ENCODE results near the gene ZNF574.
"Not testable (repeated sequence)": the region's sequence is repeated elsewhere in the genome, so short reads cannot be mapped to it uniquely, and the experiment has no call there.

Gene ZNF574

GRCh38 chr19:42075616-42076379 lies at the start of gene ZNF574:
Gene ZNF574 (plus strand): TSS chr19:42076166. CDS start chr19:42078607, 2,441 bp downstream.
- peak; percentile 98 for DNase-seq (ENCODE audit: low read depth)
- peak within 1 kb of the TSS; percentile 68 for H3K4me3 ChIP-seq (ENCODE audit: low read depth, low read length)

GRCh38 chr19:42028304-42029216 lies 47.4 kb upstream of the ZNF574 start:
- no peak for DNase-seq (ENCODE audit: low read depth)

DNA sequence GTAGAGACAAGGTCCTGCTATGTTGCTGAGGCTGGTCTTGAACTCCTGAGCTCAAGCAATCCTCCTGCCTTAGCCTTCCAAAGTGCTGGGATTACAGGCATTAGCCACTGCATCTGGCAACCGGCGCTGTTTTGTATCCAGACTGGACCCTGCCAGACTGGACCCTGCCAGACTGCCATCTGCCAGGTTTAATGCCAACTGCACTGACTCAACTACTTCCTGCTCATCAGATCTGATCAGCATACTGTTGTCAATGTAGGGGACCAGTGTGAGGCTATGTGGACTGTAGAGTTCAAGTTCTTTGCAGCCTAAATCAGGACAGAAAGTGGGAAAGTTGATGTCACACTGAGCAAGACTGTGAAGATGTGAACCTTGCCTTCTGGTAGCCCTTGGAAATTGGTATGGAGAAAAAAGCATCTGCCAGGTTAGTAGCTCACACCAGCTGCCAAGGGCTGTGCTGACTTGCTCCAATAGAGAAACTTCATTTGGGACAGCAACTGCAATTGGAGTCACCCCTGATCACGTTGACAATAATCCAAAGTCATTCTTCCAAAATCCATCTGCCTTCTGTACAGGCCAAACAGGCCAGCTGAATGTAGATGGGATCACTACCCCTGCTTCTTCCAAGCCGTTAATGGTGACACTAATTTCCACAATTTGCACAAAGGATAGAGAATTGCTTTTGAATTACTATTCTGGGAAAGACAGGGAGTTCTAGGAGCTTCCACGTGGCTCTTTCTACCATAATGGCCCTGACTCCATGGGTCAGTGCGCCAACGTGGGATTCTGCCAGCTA lies 45.1 kb upstream of the ZNF574 start:
- no peak for DNase-seq (ENCODE audit: low read depth)
- H3K4me3 ChIP-seq (ENCODE audit: low read depth, low read length) = no peak overlapping the region

More at GRCh38 chr19:42028304-42029216, 47.4 kb upstream of the ZNF574 start:
- H3K4me3 ChIP-seq (ENCODE audit: low read depth, low read length) = no peak overlapping the region

- H3K4me3 ChIP-seq (ENCODE audit: low read depth, low read length) = no peak overlapping the region
- DNase-seq (ENCODE audit: low read depth) = no peak
Measured at GRCh38 chr19:42032431-42032830, 43.5 kb upstream of the ZNF574 start.

- no peak overlapping the region for H3K4me3 ChIP-seq (ENCODE audit: low read depth, low read length)
- no peak for DNase-seq (ENCODE audit: low read depth)
Measured at GRCh38 chr19:42033413-42033812, 42.6 kb upstream of the ZNF574 start.

GRCh38 chr19:42034640-42035391 lies 41.1 kb upstream of the ZNF574 start:
- peak; percentile 24 for DNase-seq (ENCODE audit: low read depth)
- not testable (repeated sequence) for H3K4me3 ChIP-seq (ENCODE audit: low read depth, low read length)

DNA sequence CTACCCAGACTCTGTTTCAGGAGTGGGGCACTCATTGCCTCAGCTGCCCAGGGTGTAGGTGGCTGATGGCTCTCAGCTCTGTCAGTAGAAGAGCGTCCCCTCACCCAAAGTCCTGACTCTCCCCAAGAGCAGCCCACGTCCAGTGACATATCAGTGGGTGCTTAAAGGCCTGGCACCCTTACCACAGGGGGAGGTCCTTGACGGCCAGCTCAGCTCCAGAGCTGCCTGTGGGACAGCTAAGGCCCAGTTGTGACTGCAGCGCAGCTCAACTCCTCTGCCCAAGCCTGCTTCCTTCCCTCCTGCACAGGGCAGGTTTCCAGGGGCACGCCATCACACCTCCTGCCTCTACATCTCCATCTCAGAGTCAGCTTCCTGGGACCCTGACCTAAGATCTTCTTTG lies 38.3 kb upstream of the ZNF574 start:
- no peak for DNase-seq (ENCODE audit: low read depth)
- H3K4me3 ChIP-seq (ENCODE audit: low read depth, low read length) = no peak overlapping the region

DNA sequence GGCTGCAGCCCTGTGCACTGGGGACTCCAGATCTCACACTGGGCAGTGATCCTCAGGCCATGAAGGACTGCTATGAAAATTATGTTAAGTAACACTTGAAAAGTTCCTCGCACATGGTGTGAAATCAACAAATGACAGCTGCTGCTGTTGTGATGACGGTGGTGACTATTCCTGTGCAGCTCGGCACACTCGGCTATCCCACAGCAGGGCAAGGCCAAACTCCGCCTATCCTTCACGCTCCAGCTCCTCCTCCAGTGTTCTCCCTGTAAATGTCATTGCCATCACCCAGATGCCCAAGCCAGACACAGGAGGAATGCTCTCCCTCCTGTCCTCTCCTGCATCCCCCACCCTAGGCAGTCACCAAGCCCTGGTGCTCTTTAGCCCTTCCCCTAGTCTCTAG lies 37.3 kb upstream of the ZNF574 start:
- no peak overlapping the region for H3K4me3 ChIP-seq (ENCODE audit: low read depth, low read length)
- DNase-seq (ENCODE audit: low read depth) = no peak

DNA sequence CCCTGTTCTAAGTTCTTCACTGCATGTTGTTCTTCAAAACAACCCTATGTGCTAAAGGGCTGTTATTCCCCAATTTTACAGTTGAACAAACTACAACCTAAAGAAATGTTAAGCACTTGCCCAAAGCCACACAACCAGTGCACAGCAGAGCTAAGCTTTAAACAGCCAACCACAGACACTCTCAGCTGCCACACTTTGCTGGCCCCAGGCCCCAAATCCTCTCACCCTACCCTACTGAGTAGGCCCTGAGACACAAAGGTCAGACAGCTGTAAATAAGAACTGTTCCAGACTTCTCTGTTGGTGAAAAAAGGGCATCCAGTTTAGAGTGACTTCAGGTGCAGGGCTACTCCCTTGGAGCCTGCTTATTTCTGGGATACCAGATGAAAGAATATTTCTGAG lies 35.9 kb upstream of the ZNF574 start:
- no peak for DNase-seq (ENCODE audit: low read depth)

GRCh38 chr19:42040491-42040890 lies 35.5 kb upstream of the ZNF574 start:
- DNase-seq (ENCODE audit: low read depth); H3K4me3 ChIP-seq (ENCODE audit: low read depth, low read length): not testable (repeated sequence)

More for the DNA sequence above, 35.9 kb upstream of the ZNF574 start:
- H3K4me3 ChIP-seq (ENCODE audit: low read depth, low read length) = no peak overlapping the region

DNA sequence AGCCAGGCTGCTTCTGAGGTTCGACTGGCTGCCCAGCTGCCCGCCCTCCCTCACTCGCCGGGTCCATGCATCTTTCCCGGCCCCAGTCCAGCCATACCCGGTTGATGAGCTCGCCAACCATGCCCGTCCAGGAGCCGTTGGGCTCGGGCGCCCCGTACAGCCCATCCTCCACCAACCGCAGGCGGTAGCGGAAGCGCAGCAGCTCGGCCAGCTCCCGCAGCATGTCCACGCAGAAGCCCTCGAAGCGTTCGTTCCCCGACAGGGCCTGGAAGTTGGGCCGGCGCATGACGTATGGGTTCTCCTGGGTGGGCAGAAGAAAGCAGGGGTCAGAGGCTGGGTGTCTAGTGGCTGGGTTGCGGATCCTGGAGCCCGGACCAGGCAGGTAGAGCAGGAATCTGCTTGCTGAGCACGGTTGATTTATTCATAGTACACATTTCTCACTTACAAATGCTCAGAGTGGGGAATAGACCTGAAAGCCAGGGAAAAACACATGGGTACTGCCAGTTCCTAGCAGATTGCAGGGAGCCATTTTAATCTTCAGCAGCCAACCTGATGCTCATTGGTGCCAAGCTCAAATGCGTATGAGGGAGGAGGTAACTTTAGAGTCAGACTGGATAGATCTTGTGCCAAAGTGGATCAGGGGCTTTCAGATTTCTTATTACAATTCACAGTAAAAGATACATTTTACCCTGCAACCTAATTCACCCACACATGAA lies 33.4 kb upstream of the ZNF574 start:
- DNase-seq (ENCODE audit: low read depth) = no peak
- no peak overlapping the region for H3K4me3 ChIP-seq (ENCODE audit: low read depth, low read length)

- no peak for DNase-seq (ENCODE audit: low read depth)
- H3K4me3 ChIP-seq (ENCODE audit: low read depth, low read length) = no peak overlapping the region
Measured at GRCh38 chr19:42045575-42045974, 30.4 kb upstream of the ZNF574 start.

DNA sequence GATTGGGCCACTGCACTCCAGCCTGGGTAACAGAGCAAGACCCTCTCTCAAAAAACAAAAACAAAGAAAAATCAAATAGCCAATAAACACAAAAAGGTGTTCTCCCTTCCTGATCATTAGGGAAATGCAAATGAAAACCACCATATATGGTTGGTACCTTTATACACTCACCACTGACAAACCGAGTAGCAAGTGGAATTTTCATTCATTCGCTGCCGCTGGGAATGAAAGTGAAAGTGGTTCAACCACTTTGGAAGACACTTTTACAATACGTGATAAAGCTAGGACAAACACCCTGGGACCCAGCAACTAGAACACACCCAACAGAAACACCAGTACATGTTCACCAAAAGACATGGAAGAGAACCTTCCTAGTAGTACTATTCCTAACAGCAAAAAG lies 27.0 kb upstream of the ZNF574 start:
- no peak overlapping the region for H3K4me3 ChIP-seq (ENCODE audit: low read depth, low read length)
- no peak for DNase-seq (ENCODE audit: low read depth)

DNA sequence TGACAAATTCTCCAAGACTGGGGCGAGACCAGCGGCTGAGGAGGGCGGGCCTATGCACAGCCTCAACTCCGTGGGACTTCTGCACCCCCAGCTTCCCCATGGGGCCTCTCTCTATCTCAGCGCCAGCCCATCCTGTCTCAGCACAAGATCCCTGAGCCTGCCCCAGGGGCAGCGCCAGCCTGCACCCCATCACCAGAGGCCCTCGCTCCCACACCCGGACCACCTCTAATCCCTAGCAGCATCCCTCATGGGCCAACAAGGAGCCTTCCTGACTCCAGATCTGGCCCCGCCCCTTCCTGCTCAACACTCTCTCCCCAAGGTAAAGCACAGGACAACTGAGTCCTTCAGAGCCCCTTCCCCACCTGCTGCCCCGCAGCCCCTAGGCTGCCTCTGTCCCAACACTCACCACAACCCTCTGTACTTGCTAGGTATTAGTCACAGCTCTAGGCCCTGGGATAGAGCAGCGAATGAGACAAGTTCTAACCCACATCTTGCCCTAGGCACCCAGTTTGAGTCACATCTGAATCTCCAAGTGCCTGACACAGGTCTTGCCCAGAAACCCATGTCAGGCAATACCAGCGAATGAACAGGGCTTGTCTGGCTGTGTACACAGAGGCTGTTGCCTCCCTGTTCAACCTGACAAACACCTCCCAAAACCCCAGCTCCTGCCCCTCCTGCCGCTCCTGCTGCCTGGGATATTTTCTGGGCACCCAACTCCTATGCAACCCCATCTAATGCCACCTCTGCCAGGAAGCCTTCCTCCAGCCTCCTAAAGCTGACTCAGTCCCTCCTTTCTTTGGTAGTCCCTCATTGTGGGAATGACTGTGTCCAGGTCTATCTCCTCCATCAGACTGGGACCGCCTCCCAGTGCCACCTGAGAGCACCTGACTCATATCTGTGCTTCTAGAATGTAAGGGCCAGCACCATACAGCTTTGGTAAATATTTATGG lies 24.5 kb upstream of the ZNF574 start:
- DNase-seq (ENCODE audit: low read depth) = no peak
- no peak overlapping the region for H3K4me3 ChIP-seq (ENCODE audit: low read depth, low read length)

DNA sequence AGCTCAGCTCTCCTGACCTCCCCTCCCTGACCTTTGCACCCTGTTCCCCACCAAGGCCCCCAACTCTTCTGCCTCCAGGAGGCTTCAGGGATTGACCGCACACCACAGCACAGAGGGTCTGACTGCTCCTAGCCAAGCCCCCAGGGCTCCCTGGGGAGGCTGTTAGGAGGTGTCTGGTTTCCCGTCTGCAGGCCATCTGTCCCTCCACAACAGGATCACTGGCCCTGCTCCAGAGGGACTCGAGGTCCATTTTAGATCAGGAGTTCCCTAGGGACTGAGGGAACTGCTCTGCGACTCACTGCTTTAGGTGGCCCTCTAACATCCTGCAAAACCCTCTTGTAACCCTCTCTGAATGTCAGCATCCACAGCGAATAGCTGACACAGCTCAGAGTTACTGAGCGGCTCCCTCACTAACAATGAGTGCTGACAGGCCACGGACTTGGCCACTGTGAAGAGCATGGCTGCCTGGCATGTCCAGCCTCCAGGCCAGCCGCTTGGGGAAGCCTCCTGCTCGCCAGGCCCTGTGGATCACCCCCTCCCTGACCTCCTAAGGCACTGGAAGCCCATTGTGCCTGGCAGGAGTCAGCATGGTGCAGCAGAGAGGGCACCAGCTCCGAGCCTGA lies 23.6 kb upstream of the ZNF574 start:
- H3K4me3 ChIP-seq (ENCODE audit: low read depth, low read length) = no peak overlapping the region

GRCh38 chr19:42053037-42053935 lies 22.7 kb upstream of the ZNF574 start:
- no peak for DNase-seq (ENCODE audit: low read depth)
- H3K4me3 ChIP-seq (ENCODE audit: low read depth, low read length) = no peak overlapping the region

More for the DNA sequence above, 23.6 kb upstream of the ZNF574 start:
- no peak for DNase-seq (ENCODE audit: low read depth)
